ENCODE measurements around the gene MACROD2. TPM values are rescaled to one million over a fixed set of nuclear protein-coding genes. Genes with fewer than 3 reads are reported as not detected.
A peak's percentile ranks its signal among the peaks of the same experiment; 100 is the strongest.

The MACROD2 gene
- total RNA-seq, 1 experiment from 2014 or later = 3.7 TPM

- ChIA-PET POLR2A (no interaction called here), CTCF (no interaction called here), RAD21 (ENCODE audit: low non-redundant PET in 1 of 2, low total read pairs in 2 of 2, uncharacterized antibody in 2 of 2, unreplicated experiment in 2 of 2) (no interaction called here)
- peaks cover 4 to 7% of the 10 kb centered on the region in 2 experiments; a peak in 2 of 4 replicates for H3K9me3 ChIP-seq (ENCODE audit: control insufficient read depth in 1 of 2, insufficient read depth in 1 of 2, low read depth in 1 of 2, low read length in 2 of 2)
- H3K79me2 ChIP-seq (ENCODE audit: insufficient read depth, low read length) = no peaks in the 10 kb centered on the region
- H4K20me1 ChIP-seq (ENCODE audit: insufficient read depth) = no peaks in the 10 kb centered on the region
- H2AFZ ChIP-seq (ENCODE audit: low read depth, low read length, poor library complexity, severe bottlenecking) = no peak overlapping the region
- H3K4me2 ChIP-seq (ENCODE audit: low read length) = no peak overlapping the region
- ATAC-seq = peak; percentile 66
- H3K36me3 ChIP-seq (ENCODE audit: control insufficient read depth in 1 of 2, insufficient read depth in 2 of 2, low read length in 2 of 2) = no peaks in the 10 kb centered on the region
- peak; percentile 13; the same call in 1 of the 2 replicates for TF ChIP-seq RAD21 (IDR thresholded peaks at IDR 0.05; ENCODE audit: low read depth)
- TF ChIP-seq JUND (IDR thresholded peaks at IDR 0.05) = no peak
- TF ChIP-seq POLR2AphosphoS5 (IDR thresholded peaks at IDR 0.05; ENCODE audit: low read depth, low read length) = no peak
- TF ChIP-seq SRF (IDR thresholded peaks at IDR 0.05; ENCODE audit: low read depth) = no peak
- TF ChIP-seq CTCF (IDR thresholded peaks at IDR 0.05 in 2 of 3, conservative IDR thresholded peaks at IDR 0.05 in 1 of 3; ENCODE audit: borderline replicate concordance in 1 of 3, insufficient read depth in 1 of 3, low read depth in 2 of 3, low read length in 2 of 3) = peak in 2 of 3 experiments; percentile 45 to 50; a peak in 4 of 6 replicates
- H3K9me2 ChIP-seq (ENCODE audit: insufficient read depth) = no peaks in the 10 kb centered on the region
- H3K27ac ChIP-seq (ENCODE audit: low read depth, low read length) = no peak overlapping the region
- H3K4me1 ChIP-seq (ENCODE audit: control insufficient read depth in 1 of 2, insufficient read depth in 2 of 2, low read length in 2 of 2) = no peaks in the 10 kb centered on the region
- no TSS peak for BruUV-seq (replicated peaks)
- H3K27me3 ChIP-seq (ENCODE audit: insufficient read depth, low read length) = no peaks in the 10 kb centered on the region
- peak; percentile 6 for DNase-seq (ENCODE audit: low read depth, low spot score)
- no peak overlapping the region for H3K4me3 ChIP-seq (replicated peaks in 1 of 2; ENCODE audit: low read depth in 1 of 2, low read length in 2 of 2)
- intact Hi-C loops (cut with micrococcal nuclease) = no loop called here
- H3K9ac ChIP-seq (ENCODE audit: low read length) = no peak overlapping the region
Observed at GRCh38 chr20:15654208-15654649, 1658.9 kb downstream of the MACROD2 start.

- Histone ChIP-seq H3K36me3 (ENCODE audit: control insufficient read depth in 1 of 2, insufficient read depth in 2 of 2, low read length in 2 of 2) (no peaks in the 10 kb centered on the region), H3K9ac (ENCODE audit: low read length) (no peak overlapping the region), H3K4me3 (replicated peaks in 1 of 2; ENCODE audit: low read depth in 1 of 2, low read length in 2 of 2) (no peak overlapping the region), H3K27ac (ENCODE audit: low read depth, low read length) (no peak overlapping the region), H3K27me3 (ENCODE audit: insufficient read depth, low read length) (no peaks in the 10 kb centered on the region), H2AFZ (ENCODE audit: low read depth, low read length, poor library complexity, severe bottlenecking) (no peak overlapping the region), H3K4me2 (ENCODE audit: low read length) (no peak overlapping the region), H3K79me2 (ENCODE audit: insufficient read depth, low read length) (no peaks in the 10 kb centered on the region), H3K9me3 (ENCODE audit: control insufficient read depth in 1 of 2, insufficient read depth in 1 of 2, low read depth in 1 of 2, low read length in 2 of 2) (peaks cover 3 to 6% of the 10 kb centered on the region in 2 experiments; a peak in 2 of 4 replicates), H3K4me1 (ENCODE audit: control insufficient read depth in 1 of 2, insufficient read depth in 2 of 2, low read length in 2 of 2) (no peaks in the 10 kb centered on the region), H4K20me1 (ENCODE audit: insufficient read depth) (no peaks in the 10 kb centered on the region), H3K9me2 (ENCODE audit: insufficient read depth) (no peaks in the 10 kb centered on the region)
- no peak for DNase-seq (ENCODE audit: low read depth, low spot score)
- ChIA-PET CTCF (no interaction called here), POLR2A (no interaction called here), RAD21 (ENCODE audit: low non-redundant PET in 1 of 2, low total read pairs in 2 of 2, uncharacterized antibody in 2 of 2, unreplicated experiment in 2 of 2) (no interaction called here)
- intact Hi-C loops (cut with micrococcal nuclease) = no loop called here
- BruUV-seq (replicated peaks) = no TSS peak
- no peak for ATAC-seq
- no peak for TF ChIP-seq SRF (IDR thresholded peaks at IDR 0.05; ENCODE audit: low read depth)
- no peak for TF ChIP-seq YY1 (IDR thresholded peaks at IDR 0.05; ENCODE audit: extremely low read depth, insufficient replicate concordance, low read depth, low read length)
- TF ChIP-seq MAX (IDR thresholded peaks at IDR 0.05) = no peak
- TF ChIP-seq RAD21 (IDR thresholded peaks at IDR 0.05; ENCODE audit: low read depth) = no peak
- TF ChIP-seq ZBTB33 (IDR thresholded peaks at IDR 0.05; ENCODE audit: extremely low read depth, insufficient replicate concordance, low read length) = no peak
- no peak for TF ChIP-seq REST (IDR thresholded peaks at IDR 0.05; ENCODE audit: low read depth)
- no peak for TF ChIP-seq SP1 (IDR thresholded peaks at IDR 0.05; ENCODE audit: low read depth)
- TF ChIP-seq FOSL1 (IDR thresholded peaks at IDR 0.05; ENCODE audit: low read depth) = no peak
Observed at GRCh38 chr20:15655295-15655874, 1660.1 kb downstream of the MACROD2 start.

All from HCT116 (cell line).